DOHH2 (cell line): ENCODE data around the gene SCLT1.

Experiments used
- H3F3A ChIP-seq: fragments of 200-600 bp; sonication (generic), shearing (Covaris generic); 2 replicates; pipeline ENCODE4 v1.6.0; 2016; ENCODE audit warnings: antibody characterized with exemption, mild to moderate bottlenecking; ENCODE audit not compliant: control insufficient read depth, insufficient read depth
- H3K27ac ChIP-seq: fragments of 200-600 bp; sonication (generic); 2 replicates; pipeline ENCODE4 v1.5.1; 2014; ENCODE audit warnings: low read depth, mild to moderate bottlenecking, low read length, moderate library complexity
- H3K27me3 ChIP-seq: fragments of 200-600 bp; sonication (generic); 2 replicates; pipeline ENCODE4 v1.6.1; 2014; ENCODE audit warnings: mild to moderate bottlenecking, low read length, mixed read lengths; ENCODE audit not compliant: control insufficient read depth
- H3K36me3 ChIP-seq: fragments of 200-600 bp; sonication (generic); 2 replicates; pipeline ENCODE4 v1.6.1; 2014; ENCODE audit warnings: mild to moderate bottlenecking, low read length, moderate library complexity, mixed read lengths; ENCODE audit not compliant: control insufficient read depth
- H3K4me1 ChIP-seq: fragments of 200-600 bp; sonication (generic); 2 replicates; pipeline ENCODE4 v1.6.1; 2014; ENCODE audit warnings: mild to moderate bottlenecking, low read length, mixed read lengths; ENCODE audit not compliant: control insufficient read depth
- H3K4me2 ChIP-seq: fragments of 200-600 bp; sonication (generic); 2 replicates; pipeline ENCODE4 v1.6.0; 2014; ENCODE audit warnings: mild to moderate bottlenecking, low read length, moderate library complexity
- H3K4me3 ChIP-seq: fragments of 200-600 bp; sonication (generic); 2 replicates; pipeline ENCODE4 v1.5.1; 2014; ENCODE audit warnings: mild to moderate bottlenecking, low read length, mixed read lengths
- H3K79me2 ChIP-seq: fragments of 200-600 bp; sonication (generic); 2 replicates; pipeline ENCODE4 v1.6.1; 2014; ENCODE audit warnings: mild to moderate bottlenecking, low read length, mixed read lengths; ENCODE audit not compliant: control insufficient read depth
- H3K9me2 ChIP-seq: fragments of 200-600 bp; sonication (generic); replicated peaks from 2 replicates; pipeline ENCODE4 v1.6.1; 2014; ENCODE audit warnings: mild to moderate bottlenecking, low read length, mixed read lengths; ENCODE audit not compliant: control insufficient read depth
- H3K9me3 ChIP-seq: fragments of 200-600 bp; sonication (generic); 2 replicates; pipeline ENCODE4 v1.6.1; 2014; ENCODE audit warnings: antibody characterized with exemption, low read length, mixed read lengths; ENCODE audit not compliant: control insufficient read depth, insufficient read depth
- H4K20me1 ChIP-seq: fragments of 200-600 bp; sonication (generic); 2 replicates; pipeline ENCODE4 v1.6.0; 2014; ENCODE audit warnings: low read depth, mild to moderate bottlenecking, antibody characterized with exemption, low read length, moderate library complexity; ENCODE audit not compliant: control insufficient read depth, insufficient read depth
- EZH2phosphoT487 ChIP-seq: fragments of 200-600 bp; sonication (generic); IDR thresholded peaks from 2 replicates; pipeline ENCODE4 v1.6.1; 2017; ENCODE audit warnings: borderline replicate concordance, mild to moderate bottlenecking, antibody characterized with exemption, low read length, moderate library complexity, mixed read lengths
- TF ChIP-seq, protein P1 (sequence below): fragments of 200-600 bp; sonication (generic); IDR thresholded peaks from one replicate; pipeline ENCODE4 v1.5.1; 2014; ENCODE audit warnings: antibody characterized with exemption, mild to moderate bottlenecking, low read depth, low read length; ENCODE audit not compliant: poor library complexity, severe bottlenecking

The SCLT1 gene

DNA sequence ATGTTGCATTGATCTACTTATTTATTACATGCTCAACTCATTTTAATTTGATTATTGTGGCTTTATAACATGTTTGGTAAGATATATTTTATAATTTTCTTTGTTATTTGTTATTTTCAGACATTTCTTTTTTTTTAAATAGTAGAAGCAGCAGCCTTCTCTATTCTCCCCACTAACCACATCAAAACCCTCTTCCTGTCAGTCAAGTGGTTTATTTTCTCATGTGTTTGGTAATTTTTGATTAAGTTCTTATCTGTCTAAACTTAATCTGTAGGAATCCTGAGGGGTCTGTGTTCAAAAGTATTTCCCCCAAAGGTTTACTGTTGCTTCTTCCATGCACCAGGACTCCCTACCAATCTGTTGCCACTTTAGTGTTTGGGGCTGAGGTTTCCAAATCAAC lies 131.9 kb downstream of the SCLT1 start:
- no peaks in the 10 kb centered on the region for H4K20me1 ChIP-seq
- peaks cover 6% of the 10 kb centered on the region for H3K36me3 ChIP-seq
- H3K4me1 ChIP-seq = peaks cover 12% of the 10 kb centered on the region
- H3K27me3 ChIP-seq = no peaks in the 10 kb centered on the region
- no peaks in the 10 kb centered on the region for H3K9me3 ChIP-seq
- no peaks in the 10 kb centered on the region for H3K79me2 ChIP-seq
- no peak overlapping the region for H3K4me3 ChIP-seq
- H3K27ac ChIP-seq = no peak overlapping the region
- H3F3A ChIP-seq = no peaks in the 10 kb centered on the region
- H3K9me2 ChIP-seq = no peaks in the 10 kb centered on the region
- H3K4me2 ChIP-seq = no peak overlapping the region
- TF ChIP-seq, protein P1, sequence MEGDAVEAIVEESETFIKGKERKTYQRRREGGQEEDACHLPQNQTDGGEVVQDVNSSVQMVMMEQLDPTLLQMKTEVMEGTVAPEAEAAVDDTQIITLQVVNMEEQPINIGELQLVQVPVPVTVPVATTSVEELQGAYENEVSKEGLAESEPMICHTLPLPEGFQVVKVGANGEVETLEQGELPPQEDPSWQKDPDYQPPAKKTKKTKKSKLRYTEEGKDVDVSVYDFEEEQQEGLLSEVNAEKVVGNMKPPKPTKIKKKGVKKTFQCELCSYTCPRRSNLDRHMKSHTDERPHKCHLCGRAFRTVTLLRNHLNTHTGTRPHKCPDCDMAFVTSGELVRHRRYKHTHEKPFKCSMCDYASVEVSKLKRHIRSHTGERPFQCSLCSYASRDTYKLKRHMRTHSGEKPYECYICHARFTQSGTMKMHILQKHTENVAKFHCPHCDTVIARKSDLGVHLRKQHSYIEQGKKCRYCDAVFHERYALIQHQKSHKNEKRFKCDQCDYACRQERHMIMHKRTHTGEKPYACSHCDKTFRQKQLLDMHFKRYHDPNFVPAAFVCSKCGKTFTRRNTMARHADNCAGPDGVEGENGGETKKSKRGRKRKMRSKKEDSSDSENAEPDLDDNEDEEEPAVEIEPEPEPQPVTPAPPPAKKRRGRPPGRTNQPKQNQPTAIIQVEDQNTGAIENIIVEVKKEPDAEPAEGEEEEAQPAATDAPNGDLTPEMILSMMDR = no peak
- TF ChIP-seq EZH2phosphoT487 = no peak

DNA sequence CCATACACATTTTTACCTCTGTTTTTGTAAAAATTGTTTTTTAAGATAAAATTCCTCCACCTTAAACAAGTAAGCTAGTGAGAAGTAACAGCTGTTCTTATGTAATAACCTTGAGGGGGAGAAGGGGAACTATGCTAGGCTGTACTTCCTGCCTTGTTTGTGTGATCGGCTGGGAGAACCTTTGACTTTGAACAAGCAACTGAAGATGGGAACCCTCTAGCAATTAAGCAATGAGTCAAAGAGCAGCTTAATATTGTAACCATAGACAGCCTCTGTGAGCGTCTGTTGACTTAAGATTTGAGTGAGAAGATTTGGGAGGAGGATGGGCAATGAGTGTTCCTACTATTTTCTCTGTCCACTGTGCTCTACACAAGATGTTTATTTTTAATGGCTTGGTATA lies 135.1 kb downstream of the SCLT1 start:
- Histone ChIP-seq H3K4me3 (no peak overlapping the region), H3K4me2 (no peak overlapping the region), H3K27ac (no peak overlapping the region), H3K27me3 (no peaks in the 10 kb centered on the region), H3K9me2 (no peaks in the 10 kb centered on the region), H3K79me2 (no peaks in the 10 kb centered on the region), H3K36me3 (peaks cover 6% of the 10 kb centered on the region), H3K4me1 (peaks cover 12% of the 10 kb centered on the region), H3F3A (no peaks in the 10 kb centered on the region), H4K20me1 (no peaks in the 10 kb centered on the region), H3K9me3 (no peaks in the 10 kb centered on the region)
- TF ChIP-seq, protein P1 = no peak
- TF ChIP-seq EZH2phosphoT487 = no peak

DNA sequence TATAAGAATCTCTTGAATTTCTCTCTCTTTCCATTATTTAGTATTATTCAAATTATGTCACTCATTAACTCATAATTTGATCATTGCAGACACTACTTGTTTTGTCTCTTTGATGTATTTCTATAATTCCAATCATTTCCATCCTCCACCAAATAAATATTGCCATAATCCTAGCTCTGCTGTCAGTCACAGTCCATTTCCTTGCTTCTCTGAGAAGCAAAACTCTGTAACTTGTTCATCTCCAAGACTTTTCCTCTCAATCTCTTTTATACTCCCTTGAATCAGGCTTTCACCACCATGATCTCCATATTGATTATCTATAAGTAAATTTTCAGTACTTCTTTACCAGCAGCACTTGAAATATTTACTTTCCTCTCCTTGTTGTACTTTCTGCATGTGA lies 135.9 kb downstream of the SCLT1 start:
- no peak for TF ChIP-seq EZH2phosphoT487
- TF ChIP-seq, protein P1 = no peak
- H3F3A ChIP-seq = no peaks in the 10 kb centered on the region
- no peak overlapping the region for H3K4me2 ChIP-seq
- no peaks in the 10 kb centered on the region for H4K20me1 ChIP-seq
- no peaks in the 10 kb centered on the region for H3K79me2 ChIP-seq
- no peaks in the 10 kb centered on the region for H3K9me3 ChIP-seq
- no peaks in the 10 kb centered on the region for H3K9me2 ChIP-seq
- H3K27ac ChIP-seq = no peak overlapping the region
- no peak overlapping the region for H3K4me3 ChIP-seq
- peaks cover 12% of the 10 kb centered on the region for H3K4me1 ChIP-seq
- no peaks in the 10 kb centered on the region for H3K27me3 ChIP-seq
- H3K36me3 ChIP-seq = peaks cover 6% of the 10 kb centered on the region

DNA sequence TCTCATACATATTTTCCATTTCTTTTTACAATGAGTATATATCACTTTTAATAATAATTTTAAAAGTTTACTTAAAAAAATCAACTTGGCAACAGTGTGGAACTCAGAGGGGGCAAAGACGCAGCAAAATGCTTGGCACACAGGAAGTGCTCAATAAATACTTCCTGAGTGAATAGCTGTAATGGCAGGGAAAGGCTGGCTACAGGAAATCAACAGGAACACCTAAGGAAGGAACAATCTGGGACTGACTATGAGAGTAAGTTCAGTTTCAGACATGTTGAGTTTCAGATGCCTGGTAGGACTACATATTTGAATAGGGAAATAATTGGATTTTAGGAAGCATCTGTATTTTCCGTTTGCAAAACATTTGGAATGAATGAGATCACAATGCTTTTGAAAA lies 137.6 kb downstream of the SCLT1 start:
- H3K4me1 ChIP-seq = peaks cover 12% of the 10 kb centered on the region

More for the DNA sequence above, 137.6 kb downstream of the SCLT1 start:
- H3K36me3 ChIP-seq = peaks cover 6% of the 10 kb centered on the region
- no peak overlapping the region for H3K4me3 ChIP-seq
- H3F3A ChIP-seq = no peaks in the 10 kb centered on the region
- no peaks in the 10 kb centered on the region for H3K9me3 ChIP-seq
- TF ChIP-seq EZH2phosphoT487 = no peak
- TF ChIP-seq, protein P1 = no peak
- no peaks in the 10 kb centered on the region for H3K9me2 ChIP-seq
- H3K27me3 ChIP-seq = no peaks in the 10 kb centered on the region
- no peaks in the 10 kb centered on the region for H3K79me2 ChIP-seq
- H4K20me1 ChIP-seq = no peaks in the 10 kb centered on the region
- H3K4me2 ChIP-seq = no peak overlapping the region
- no peak overlapping the region for H3K27ac ChIP-seq
